Osteoblast (primary cell): Measurements from ENCODE around the gene FBLN5. TPM values are rescaled to one million over a fixed set of nuclear protein-coding genes. Genes with fewer than 3 reads are reported as not detected.

Source experiments
- DNase-seq: peaks from one replicate; pipeline ENCODE4 v3.0.0; 2011; ENCODE audit warnings: low spot score, mixed read lengths; ENCODE audit not compliant: insufficient read length; ENCODE audit errors: missing footprints
- H2AFZ ChIP-seq: 2 replicates; pipeline ENCODE4 v1.6.0; 2011; ENCODE audit warnings: mild to moderate bottlenecking, low read length
- H3K27ac ChIP-seq: 2 replicates; pipeline ENCODE4 v1.5.1; 2011; ENCODE audit warnings: mild to moderate bottlenecking, low read depth, low read length, moderate library complexity
- H3K27me3 ChIP-seq: 2 replicates; pipeline ENCODE4 v1.6.0; 2012; ENCODE audit warnings: mild to moderate bottlenecking, control low read depth, inconsistent platforms, low read length, moderate library complexity; ENCODE audit not compliant: insufficient read depth
- H3K36me3 ChIP-seq: 2 replicates; pipeline ENCODE4 v1.5.1; 2011; ENCODE audit warnings: mild to moderate bottlenecking, low read length, control low read depth, moderate library complexity; ENCODE audit not compliant: insufficient read depth
- H3K4me1 ChIP-seq: 2 replicates; pipeline ENCODE4 v1.5.1; 2011; ENCODE audit warnings: mild to moderate bottlenecking, low read length, control low read depth, moderate library complexity; ENCODE audit not compliant: insufficient read depth
- H3K4me2 ChIP-seq: 2 replicates; pipeline ENCODE4 v1.6.0; 2011; ENCODE audit warnings: mild to moderate bottlenecking, low read length; ENCODE audit not compliant: insufficient read depth
- H3K4me3 ChIP-seq: fragments of 200-600 bp; sonication (generic); 3 replicates; pipeline ENCODE4 v1.5.1; 2012; ENCODE audit warnings: mild to moderate bottlenecking, low read length, inconsistent platforms; ENCODE audit not compliant: insufficient read depth
- H3K79me2 ChIP-seq: 2 replicates; pipeline ENCODE4 v1.6.0; 2012; ENCODE audit warnings: mild to moderate bottlenecking, low read length, control low read depth, inconsistent platforms; ENCODE audit not compliant: insufficient read depth
- H3K9me3 ChIP-seq: 2 replicates; pipeline ENCODE4 v1.5.1; 2011; ENCODE audit warnings: low read depth, low read length, control low read depth
- H4K20me1 ChIP-seq: 2 replicates; pipeline ENCODE4 v1.6.0; 2012; ENCODE audit warnings: mild to moderate bottlenecking, low read length, control low read depth; ENCODE audit not compliant: insufficient read depth
- total RNA-seq: library from RNA; depleted of rRNA; stranded (reverse); fragments of >200 nt; gene quantifications from 2 replicates; pipeline ENCODE4 v1.2.3, GENCODE V29; 2012
- TF ChIP-seq, protein P1 (sequence below): IDR thresholded peaks from 2 replicates; pipeline ENCODE4 v1.5.1; 2011; ENCODE audit warnings: mild to moderate bottlenecking, low read depth, low read length, moderate library complexity; ENCODE audit errors: extremely low read depth

The FBLN5 gene
- total RNA-seq, 1 donor, result 22.1 TPM

DNA sequence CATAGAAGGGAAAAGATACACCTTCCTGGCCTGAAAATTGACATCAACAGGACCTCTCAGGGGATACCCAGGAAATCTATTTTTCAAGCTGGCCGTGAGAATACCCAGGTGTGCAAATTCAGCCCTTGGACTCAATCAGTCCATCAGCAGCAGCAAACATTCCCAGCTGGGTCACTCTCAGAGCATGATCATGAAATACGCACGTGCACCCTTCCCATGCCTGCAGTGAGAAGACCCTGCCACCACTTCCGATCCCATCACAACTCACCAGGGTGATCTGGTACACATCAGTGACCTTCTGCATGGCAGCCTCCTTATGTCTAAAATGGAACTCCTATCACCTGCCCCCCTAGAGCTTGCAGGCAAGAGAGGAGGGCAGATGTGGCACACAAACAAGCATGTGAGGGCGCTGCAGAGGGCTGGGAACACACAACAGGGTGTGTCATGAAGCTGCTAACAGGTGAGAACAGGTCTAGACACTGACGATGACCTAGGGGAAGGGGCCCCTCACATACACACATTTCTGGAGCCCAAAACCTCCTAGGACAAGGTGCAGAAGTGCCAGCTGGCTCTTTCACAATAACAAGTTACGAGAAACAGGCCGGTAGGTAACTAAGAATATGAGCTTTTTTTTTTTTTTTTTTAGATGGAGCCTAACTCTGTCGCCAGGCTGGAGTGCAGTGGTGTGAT, 42.4 kb downstream of the FBLN5 start:
- Histone ChIP-seq H2AFZ (no peak overlapping the region), H3K27me3 (no peaks in the 10 kb centered on the region), H3K36me3 (no peaks in the 10 kb centered on the region), H3K79me2 (no peaks in the 10 kb centered on the region), H3K4me3 (no peak overlapping the region), H3K4me1 (peaks cover 5% of the 10 kb centered on the region), H4K20me1 (no peaks in the 10 kb centered on the region), H3K4me2 (no peak overlapping the region), H3K27ac (no peak overlapping the region), H3K9me3 (no peaks in the 10 kb centered on the region)
- TF ChIP-seq, protein P1, sequence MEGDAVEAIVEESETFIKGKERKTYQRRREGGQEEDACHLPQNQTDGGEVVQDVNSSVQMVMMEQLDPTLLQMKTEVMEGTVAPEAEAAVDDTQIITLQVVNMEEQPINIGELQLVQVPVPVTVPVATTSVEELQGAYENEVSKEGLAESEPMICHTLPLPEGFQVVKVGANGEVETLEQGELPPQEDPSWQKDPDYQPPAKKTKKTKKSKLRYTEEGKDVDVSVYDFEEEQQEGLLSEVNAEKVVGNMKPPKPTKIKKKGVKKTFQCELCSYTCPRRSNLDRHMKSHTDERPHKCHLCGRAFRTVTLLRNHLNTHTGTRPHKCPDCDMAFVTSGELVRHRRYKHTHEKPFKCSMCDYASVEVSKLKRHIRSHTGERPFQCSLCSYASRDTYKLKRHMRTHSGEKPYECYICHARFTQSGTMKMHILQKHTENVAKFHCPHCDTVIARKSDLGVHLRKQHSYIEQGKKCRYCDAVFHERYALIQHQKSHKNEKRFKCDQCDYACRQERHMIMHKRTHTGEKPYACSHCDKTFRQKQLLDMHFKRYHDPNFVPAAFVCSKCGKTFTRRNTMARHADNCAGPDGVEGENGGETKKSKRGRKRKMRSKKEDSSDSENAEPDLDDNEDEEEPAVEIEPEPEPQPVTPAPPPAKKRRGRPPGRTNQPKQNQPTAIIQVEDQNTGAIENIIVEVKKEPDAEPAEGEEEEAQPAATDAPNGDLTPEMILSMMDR, result no peak
- DNase-seq, result no peak

DNA sequence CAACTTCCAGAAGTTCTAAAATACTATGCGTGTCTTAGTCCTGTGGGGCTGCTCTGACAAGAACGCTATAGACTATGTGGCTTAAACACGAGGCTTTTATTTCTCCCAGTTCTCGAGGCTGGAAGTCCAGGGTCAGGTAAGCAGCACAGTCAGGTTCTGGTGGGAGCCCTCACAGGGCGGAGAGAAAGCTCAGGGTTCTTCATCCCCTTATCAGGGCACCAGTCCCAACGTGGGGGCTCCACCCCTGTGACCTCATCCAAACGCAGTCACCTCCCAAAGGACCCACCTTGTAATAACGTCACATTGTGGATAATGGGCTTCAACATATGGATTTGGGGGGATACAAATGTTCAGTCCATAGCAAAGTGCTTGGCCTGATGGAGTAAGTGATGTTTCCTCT, 43.0 kb downstream of the FBLN5 start:
- Histone ChIP-seq H4K20me1 (no peaks in the 10 kb centered on the region), H2AFZ (no peak overlapping the region), H3K27ac (no peak overlapping the region), H3K4me1 (peaks cover 9% of the 10 kb centered on the region), H3K27me3 (no peaks in the 10 kb centered on the region), H3K79me2 (no peaks in the 10 kb centered on the region), H3K36me3 (no peaks in the 10 kb centered on the region), H3K4me3 (no peak overlapping the region), H3K4me2 (no peak overlapping the region), H3K9me3 (no peaks in the 10 kb centered on the region)
- DNase-seq, result no peak
- TF ChIP-seq, protein P1, result no peak

DNA sequence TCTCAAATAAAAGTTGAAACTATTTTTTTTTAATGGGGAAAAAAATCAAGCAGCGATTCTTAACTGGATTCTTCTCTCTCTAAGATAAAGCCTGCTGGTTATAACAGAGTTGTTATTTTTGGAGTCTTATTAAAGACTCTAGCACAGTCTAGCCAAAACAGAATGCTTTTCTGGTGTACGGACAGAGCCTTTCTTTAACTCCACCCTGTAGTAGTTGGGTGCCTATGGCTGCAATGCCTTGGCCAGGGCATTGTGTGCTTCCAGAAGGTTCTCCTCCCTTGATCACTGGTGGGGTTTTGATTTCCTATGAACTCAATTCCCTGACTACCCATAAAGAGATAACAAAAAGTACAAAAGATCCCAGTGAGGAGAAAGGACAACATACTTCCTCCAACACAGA, 44.4 kb downstream of the FBLN5 start:
- Histone ChIP-seq H3K79me2 (no peaks in the 10 kb centered on the region), H3K4me1 (peaks cover 10% of the 10 kb centered on the region)
- no peak for DNase-seq

DNA sequence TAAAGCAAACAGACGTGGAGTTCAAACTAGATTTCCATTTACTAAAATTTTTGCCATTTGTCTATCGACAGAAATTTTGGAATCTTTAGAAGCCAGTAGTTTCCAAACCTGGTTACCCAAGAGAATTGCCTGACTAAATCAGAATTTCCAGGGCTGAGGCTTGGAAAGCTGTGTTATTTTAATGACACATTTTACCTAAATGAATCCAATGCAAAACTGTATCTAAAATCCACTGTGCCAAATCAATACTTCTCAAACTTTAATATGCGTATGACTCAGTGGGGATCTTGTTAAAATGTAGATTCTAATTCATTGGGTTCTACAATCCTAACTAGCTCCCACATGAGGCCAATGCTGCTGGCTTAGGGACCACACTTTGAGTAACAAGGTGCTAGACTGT, 45.2 kb downstream of the FBLN5 start:
- Histone ChIP-seq H3K4me3 (no peak overlapping the region), H3K4me1 (peaks cover 15% of the 10 kb centered on the region), H4K20me1 (no peaks in the 10 kb centered on the region), H3K9me3 (no peaks in the 10 kb centered on the region), H3K27me3 (no peaks in the 10 kb centered on the region), H3K36me3 (no peaks in the 10 kb centered on the region), H3K4me2 (no peak overlapping the region), H3K27ac (no peak overlapping the region), H2AFZ (no peak overlapping the region), H3K79me2 (no peaks in the 10 kb centered on the region)
- DNase-seq, result no peak
- TF ChIP-seq, protein P1, result no peak

More for the DNA sequence above, 44.4 kb downstream of the FBLN5 start:
- H4K20me1 ChIP-seq, result no peaks in the 10 kb centered on the region
- H2AFZ ChIP-seq, result no peak overlapping the region
- H3K4me3 ChIP-seq, result no peak overlapping the region
- H3K36me3 ChIP-seq, result no peaks in the 10 kb centered on the region
- TF ChIP-seq, protein P1, result no peak
- no peak overlapping the region for H3K27ac ChIP-seq
- no peaks in the 10 kb centered on the region for H3K27me3 ChIP-seq
- no peak overlapping the region for H3K4me2 ChIP-seq
- no peaks in the 10 kb centered on the region for H3K9me3 ChIP-seq
